ENCODE results near the gene USP20. TPM values are rescaled to one million over a fixed set of nuclear protein-coding genes. Genes with fewer than 3 reads are reported as not detected.

The USP20 gene
- total and polyA plus RNA-seq, 10 of the 15 experiments (the other 5 are each of a cell fraction or from before 2014, with no cell fraction given), result 0.66 to 23.3 (median 11.0) TPM

DNA sequence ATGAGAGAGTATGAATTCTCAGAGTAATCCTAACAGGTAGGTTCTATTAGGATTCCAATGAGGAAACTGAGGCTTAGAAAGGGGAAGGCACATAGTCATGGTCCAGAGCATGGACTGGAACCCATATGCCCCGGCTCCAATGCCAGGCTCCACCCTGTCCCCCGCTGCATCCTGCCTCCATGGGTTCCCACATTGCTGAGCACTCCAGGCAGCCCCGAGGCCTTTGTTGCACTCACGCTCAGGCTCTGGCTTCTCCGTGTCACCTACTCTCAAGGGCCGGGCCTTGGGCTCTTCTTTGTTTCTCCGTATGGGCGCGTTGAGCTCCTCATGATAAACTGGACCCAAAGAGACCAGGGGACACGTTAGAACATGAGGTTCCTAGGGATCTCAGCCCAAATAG, 6.3 kb upstream of the USP20 start:
- POLR2A ChIA-PET, result interaction anchor here (0.6 to 1.0 kb wide), 2 partner anchors 11 to 109 kb away, joined by 4 to 6 read pairs; no protein-coding TSS in a partner anchor

DNA sequence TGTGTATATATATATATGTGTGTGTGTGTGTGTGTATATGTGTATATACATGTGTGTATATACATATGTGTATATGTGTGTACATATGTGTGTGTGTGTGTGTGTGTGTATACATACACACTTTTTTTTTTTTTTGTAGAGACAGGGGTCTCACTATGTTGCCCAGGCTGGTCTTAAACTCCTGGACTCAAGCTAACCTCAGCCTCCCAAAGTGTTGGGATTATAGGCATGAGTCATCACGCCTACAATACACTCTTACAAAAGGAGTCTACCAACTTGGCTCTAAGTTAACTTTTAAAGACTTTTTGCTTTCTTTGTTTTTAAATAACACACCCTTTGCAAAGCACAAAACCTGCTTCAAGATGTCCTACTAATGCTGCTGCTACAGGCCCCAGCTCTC, 2.3 kb upstream of the USP20 start:
- intact Hi-C loops (cut with micrococcal nuclease; ENCODE audit: unreplicated experiment) (no loop called here), in situ Hi-C loops (cut with MboI) (loop anchor here (25.0 kb wide), 1 partner anchor 1429 kb away; no protein-coding TSS in a partner anchor)
- Histone ChIP-seq H3K4me1 (ENCODE audit: control insufficient read depth, insufficient read depth, low read length) (peaks cover 14% of the 10 kb centered on the region), H3K4me2 (ENCODE audit: control insufficient read depth, insufficient read depth) (no peak overlapping the region), H3K36me3 (ENCODE audit: control insufficient read depth in 2 of 2, insufficient read depth in 2 of 2, low read length in 1 of 2) (peaks cover 6 to 16% of the 10 kb centered on the region in 2 experiments; a peak in 3 of 4 replicates), H3K4me3 (no peak overlapping the region), H3K79me2 (ENCODE audit: control insufficient read depth, insufficient read depth, low read length) (peaks cover 34% of the 10 kb centered on the region), H3K27me3 (replicated peaks in 1 of 2; ENCODE audit: control insufficient read depth in 2 of 2, insufficient read depth in 2 of 2, low read length in 1 of 2) (no peaks in the 10 kb centered on the region), H4K20me1 (ENCODE audit: control insufficient read depth, insufficient read depth) (no peaks in the 10 kb centered on the region), H2AFZ (ENCODE audit: control insufficient read depth, low read depth, low read length) (no peak overlapping the region), H3K27ac (ENCODE audit: control insufficient read depth, insufficient read depth) (no peak overlapping the region), H3K9ac (ENCODE audit: control insufficient read depth, insufficient read depth, low read length) (no peak overlapping the region), H3K9me3 (replicated peaks; ENCODE audit: control insufficient read depth, insufficient read depth, low read length) (no peaks in the 10 kb centered on the region)
- WGBS (ENCODE audit: insufficient coverage, insufficient replicate concordance, low lambda C conversion rate, missing lambda C conversion rate), result 100% methylated on average over 1 of the region's 1 CpG
- no peak for DNase-seq (ENCODE audit: low read depth, low spot score)
- TF ChIP-seq MYC (IDR thresholded peaks at IDR 0.05; ENCODE audit: insufficient read depth, insufficient read length, insufficient replicate concordance, low read length, severe bottlenecking), result no peak
- TF ChIP-seq, protein P1, sequence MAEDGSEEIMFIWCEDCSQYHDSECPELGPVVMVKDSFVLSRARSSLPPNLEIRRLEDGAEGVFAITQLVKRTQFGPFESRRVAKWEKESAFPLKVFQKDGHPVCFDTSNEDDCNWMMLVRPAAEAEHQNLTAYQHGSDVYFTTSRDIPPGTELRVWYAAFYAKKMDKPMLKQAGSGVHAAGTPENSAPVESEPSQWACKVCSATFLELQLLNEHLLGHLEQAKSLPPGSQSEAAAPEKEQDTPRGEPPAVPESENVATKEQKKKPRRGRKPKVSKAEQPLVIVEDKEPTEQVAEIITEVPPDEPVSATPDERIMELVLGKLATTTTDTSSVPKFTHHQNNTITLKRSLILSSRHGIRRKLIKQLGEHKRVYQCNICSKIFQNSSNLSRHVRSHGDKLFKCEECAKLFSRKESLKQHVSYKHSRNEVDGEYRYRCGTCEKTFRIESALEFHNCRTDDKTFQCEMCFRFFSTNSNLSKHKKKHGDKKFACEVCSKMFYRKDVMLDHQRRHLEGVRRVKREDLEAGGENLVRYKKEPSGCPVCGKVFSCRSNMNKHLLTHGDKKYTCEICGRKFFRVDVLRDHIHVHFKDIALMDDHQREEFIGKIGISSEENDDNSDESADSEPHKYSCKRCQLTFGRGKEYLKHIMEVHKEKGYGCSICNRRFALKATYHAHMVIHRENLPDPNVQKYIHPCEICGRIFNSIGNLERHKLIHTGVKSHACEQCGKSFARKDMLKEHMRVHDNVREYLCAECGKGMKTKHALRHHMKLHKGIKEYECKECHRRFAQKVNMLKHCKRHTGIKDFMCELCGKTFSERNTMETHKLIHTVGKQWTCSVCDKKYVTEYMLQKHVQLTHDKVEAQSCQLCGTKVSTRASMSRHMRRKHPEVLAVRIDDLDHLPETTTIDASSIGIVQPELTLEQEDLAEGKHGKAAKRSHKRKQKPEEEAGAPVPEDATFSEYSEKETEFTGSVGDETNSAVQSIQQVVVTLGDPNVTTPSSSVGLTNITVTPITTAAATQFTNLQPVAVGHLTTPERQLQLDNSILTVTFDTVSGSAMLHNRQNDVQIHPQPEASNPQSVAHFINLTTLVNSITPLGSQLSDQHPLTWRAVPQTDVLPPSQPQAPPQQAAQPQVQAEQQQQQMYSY (CRISPR knock-in tag; IDR thresholded peaks at IDR 0.05), result no peak
- CTCF ChIA-PET, result no interaction called here
- RAD21 ChIA-PET (ENCODE audit: unreplicated experiment), result no interaction called here
- POLR2A ChIA-PET, result no interaction called here
- no peak for ATAC-seq
- BruUV-seq (replicated peaks), result no TSS peak
- SMC1A ChIA-PET (ENCODE audit: uncharacterized antibody, unreplicated experiment), result no interaction called here
- no peak for FAIRE-seq

More for the DNA sequence above, 6.3 kb upstream of the USP20 start:
- Histone ChIP-seq H2AFZ (ENCODE audit: control insufficient read depth, low read depth, low read length) (no peak overlapping the region), H3K4me2 (ENCODE audit: control insufficient read depth, insufficient read depth) (no peak overlapping the region), H3K9ac (ENCODE audit: control insufficient read depth, insufficient read depth, low read length) (no peak overlapping the region), H3K79me2 (ENCODE audit: control insufficient read depth, insufficient read depth, low read length) (peaks cover 7% of the 10 kb centered on the region), H3K27ac (ENCODE audit: control insufficient read depth, insufficient read depth) (no peak overlapping the region), H3K4me3 (no peak overlapping the region), H3K4me1 (ENCODE audit: control insufficient read depth, insufficient read depth, low read length) (peaks cover 6% of the 10 kb centered on the region), H3K36me3 (ENCODE audit: control insufficient read depth in 2 of 2, insufficient read depth in 2 of 2, low read length in 1 of 2) (peaks cover 6 to 16% of the 10 kb centered on the region in 2 experiments; a peak in 3 of 4 replicates), H4K20me1 (ENCODE audit: control insufficient read depth, insufficient read depth) (no peaks in the 10 kb centered on the region), H3K9me3 (replicated peaks; ENCODE audit: control insufficient read depth, insufficient read depth, low read length) (no peaks in the 10 kb centered on the region), H3K27me3 (replicated peaks in 1 of 2; ENCODE audit: control insufficient read depth in 2 of 2, insufficient read depth in 2 of 2, low read length in 1 of 2) (no peaks in the 10 kb centered on the region)
- ChIA-PET RAD21 (ENCODE audit: unreplicated experiment) (no interaction called here), SMC1A (ENCODE audit: uncharacterized antibody, unreplicated experiment) (no interaction called here), CTCF (no interaction called here)
- DNase-seq (ENCODE audit: low read depth, low spot score) (no peak), FAIRE-seq (no peak), ATAC-seq (no peak)
- intact Hi-C loops (cut with micrococcal nuclease; ENCODE audit: unreplicated experiment) (no loop called here), in situ Hi-C loops (cut with MboI) (loop anchor here (25.0 kb wide), 1 partner anchor 1433 kb away; no protein-coding TSS in a partner anchor)
- WGBS (ENCODE audit: insufficient coverage, insufficient replicate concordance, low lambda C conversion rate, missing lambda C conversion rate), result over 99% methylated on average over 10 of the region's 10 CpGs
- TF ChIP-seq TCF7 (IDR thresholded peaks at IDR 0.05; ENCODE audit: borderline replicate concordance) (no peak), TBL1XR1 (IDR thresholded peaks at IDR 0.05; ENCODE audit: low read depth, low read length) (no peak), ESRRA (IDR thresholded peaks at IDR 0.05; ENCODE audit: low read length) (no peak)
- TF ChIP-seq, protein P2, sequence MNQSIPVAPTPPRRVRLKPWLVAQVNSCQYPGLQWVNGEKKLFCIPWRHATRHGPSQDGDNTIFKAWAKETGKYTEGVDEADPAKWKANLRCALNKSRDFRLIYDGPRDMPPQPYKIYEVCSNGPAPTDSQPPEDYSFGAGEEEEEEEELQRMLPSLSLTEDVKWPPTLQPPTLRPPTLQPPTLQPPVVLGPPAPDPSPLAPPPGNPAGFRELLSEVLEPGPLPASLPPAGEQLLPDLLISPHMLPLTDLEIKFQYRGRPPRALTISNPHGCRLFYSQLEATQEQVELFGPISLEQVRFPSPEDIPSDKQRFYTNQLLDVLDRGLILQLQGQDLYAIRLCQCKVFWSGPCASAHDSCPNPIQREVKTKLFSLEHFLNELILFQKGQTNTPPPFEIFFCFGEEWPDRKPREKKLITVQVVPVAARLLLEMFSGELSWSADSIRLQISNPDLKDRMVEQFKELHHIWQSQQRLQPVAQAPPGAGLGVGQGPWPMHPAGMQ (IDR thresholded peaks at IDR 0.05; ENCODE audit: borderline replicate concordance), result no peak
- no TSS peak for BruUV-seq (replicated peaks)
